Uterus (tissue), 4 donors: ENCODE data around the gene TLK1. TPM values are rescaled to one million over a fixed set of nuclear protein-coding genes. Genes with fewer than 3 reads are reported as not detected.

Experiments
- DNase-seq, 2 donors: peaks; one replicate each; pipeline ENCODE4 v3.0.0-alpha.2; 2019 to 2020
- H3K27ac ChIP-seq, 2 donors: fragments of 200-600 bp; sonication (generic); 1 replicate in 1 of 2; 2 replicates in 1 of 2; pipeline ENCODE4 v1.5.1; 2016 to 2018
- H3K27me3 ChIP-seq, 2 donors: fragments of 200-600 bp; sonication (generic); one replicate each; pipeline ENCODE4 v1.5.1; 2018 to 2019; ENCODE audit warnings: control low read depth in 1 of 2
- H3K36me3 ChIP-seq, 2 donors: fragments of 200-600 bp; sonication (generic); one replicate each; pipeline ENCODE4 v1.5.1; 2019; ENCODE audit warnings: control low read depth in 1 of 2
- H3K4me1 ChIP-seq, 2 donors: fragments of 200-600 bp; sonication (generic); one replicate each; pipeline ENCODE4 v1.5.1; 2018 to 2019; ENCODE audit warnings: control low read depth in 1 of 2
- H3K4me3 ChIP-seq, 2 donors: fragments of 200-600 bp; sonication (generic); 1 replicate in 1 of 2; 2 replicates in 1 of 2; pipeline ENCODE4 v1.5.1; 2018 to 2019; ENCODE audit warnings: mild to moderate bottlenecking in 1 of 2
- H3K9me3 ChIP-seq, 2 donors: fragments of 200-600 bp; sonication (generic); one replicate each; pipeline ENCODE4 v1.5.1; 2019; ENCODE audit warnings: control low read depth in 1 of 2
- CTCF ChIP-seq, 4 experiments: fragments of 200-600 bp in 2 of 4; fragments of 450-650 bp in 2 of 4; sonication (generic) in 2 of 4; IDR thresholded peaks; one replicate each; pipeline ENCODE4 v1.5.1; 2016 to 2019; ENCODE audit warnings: antibody characterized with exemption in 4 of 4, mild to moderate bottlenecking in 2 of 4, moderate library complexity in 1 of 4
- POLR2A ChIP-seq, 2 donors: fragments of 450-650 bp; IDR thresholded peaks; one replicate each; pipeline ENCODE4 v1.6.1; 2016; ENCODE audit warnings: antibody characterized with exemption in 2 of 2, mild to moderate bottlenecking in 1 of 2, moderate library complexity in 1 of 2
- intact Hi-C: fragments of 100-400 bp; cut with DNase I; formaldehyde crosslinking; loops from one replicate; pipeline ENCODE4 v1.15.1; 2023; ENCODE audit warnings: low total_unique reads
- total RNA-seq, 4 donors: library from RNA; depleted of rRNA in 3 of 4; stranded (reverse); fragments of >200 nt in 3 of 4; gene quantifications; one replicate each; pipeline versions ENCODE4 v1.1.0 to v1.2.4, GENCODE V29; 2014 to 2023
- donor health status: DM: yes; HTN: yes; CAD: no.

Gene TLK1
- total RNA-seq, 4 donors from 2014 or later: 24.4 to 77.3 (median 36.1) TPM

- intact Hi-C loops: no loop called here
- no peak for DNase-seq
- Histone ChIP-seq H3K27ac (no peak overlapping the region), H3K36me3 (no peaks in the 10 kb centered on the region), H3K9me3 (no peaks in the 10 kb centered on the region), H3K4me3 (no peak overlapping the region), H3K27me3 (no peaks in the 10 kb centered on the region), H3K4me1 (no peaks in the 10 kb centered on the region)
- TF ChIP-seq POLR2A (IDR thresholded peaks at IDR 0.05) (no peak), CTCF (IDR thresholded peaks at IDR 0.05) (no peak)
These were observed 19.7 kb upstream of the TLK1 start for GRCh38 chr2:171180229-171180930.

- no peaks in the 10 kb centered on the region for H3K9me3 ChIP-seq
- TF ChIP-seq POLR2A (IDR thresholded peaks at IDR 0.05) (no peak), CTCF (IDR thresholded peaks at IDR 0.05) (no peak)
- intact Hi-C loops: no loop called here
These were observed 18.3 kb upstream of the TLK1 start for GRCh38 chr2:171178993-171179392.

GRCh38 chr2:171176516-171176915 is 15.8 kb upstream of the TLK1 start:
- Histone ChIP-seq H3K4me1 (no peaks in the 10 kb centered on the region), H3K27ac (no peak overlapping the region), H3K4me3 (no peak overlapping the region), H3K9me3 (no peaks in the 10 kb centered on the region), H3K27me3 (no peaks in the 10 kb centered on the region), H3K36me3 (no peaks in the 10 kb centered on the region)
- TF ChIP-seq CTCF (IDR thresholded peaks at IDR 0.05): no peak
- TF ChIP-seq POLR2A (IDR thresholded peaks at IDR 0.05): no peak
- intact Hi-C loops: no loop called here
- no peak for DNase-seq

More at GRCh38 chr2:171178993-171179392, 18.3 kb upstream of the TLK1 start:
- no peak overlapping the region for H3K27ac ChIP-seq
- DNase-seq: no peak
- H3K4me3 ChIP-seq: no peak overlapping the region
- H3K36me3 ChIP-seq: no peaks in the 10 kb centered on the region
- no peaks in the 10 kb centered on the region for H3K4me1 ChIP-seq
- H3K27me3 ChIP-seq: no peaks in the 10 kb centered on the region

GRCh38 chr2:171174075-171174474 is 13.4 kb upstream of the TLK1 start:
- intact Hi-C loops: no loop called here
- TF ChIP-seq CTCF (IDR thresholded peaks at IDR 0.05) (no peak), POLR2A (IDR thresholded peaks at IDR 0.05) (no peak)
- H3K9me3 ChIP-seq: no peaks in the 10 kb centered on the region

GRCh38 chr2:171173087-171173486 is 12.4 kb upstream of the TLK1 start:
- Histone ChIP-seq H3K4me1 (no peaks in the 10 kb centered on the region), H3K27ac (no peak overlapping the region), H3K27me3 (peaks cover 0 to under 1% of the 10 kb centered on the region in 2 donors), H3K4me3 (no peak overlapping the region), H3K9me3 (no peaks in the 10 kb centered on the region), H3K36me3 (no peaks in the 10 kb centered on the region)
- intact Hi-C loops: no loop called here
- no peak for TF ChIP-seq POLR2A (IDR thresholded peaks at IDR 0.05)
- no peak for TF ChIP-seq CTCF (IDR thresholded peaks at IDR 0.05)
- DNase-seq: no peak

More at GRCh38 chr2:171174075-171174474, 13.4 kb upstream of the TLK1 start:
- Histone ChIP-seq H3K4me3 (no peak overlapping the region), H3K4me1 (no peaks in the 10 kb centered on the region), H3K27me3 (no peaks in the 10 kb centered on the region), H3K36me3 (no peaks in the 10 kb centered on the region), H3K27ac (no peak overlapping the region)
- DNase-seq: no peak
